GM21423 (cell line): ENCODE data around the gene CCDC159.

ENCODE experiments used
- ATAC-seq: cut with Tn5 transposase; IDR thresholded peaks from one replicate; pipeline ENCODE4 v1.9.1; 2021; ENCODE audit warnings: mild to moderate bottlenecking, moderate library complexity; ENCODE audit not compliant: unreplicated experiment

The CCDC159 gene

DNA sequence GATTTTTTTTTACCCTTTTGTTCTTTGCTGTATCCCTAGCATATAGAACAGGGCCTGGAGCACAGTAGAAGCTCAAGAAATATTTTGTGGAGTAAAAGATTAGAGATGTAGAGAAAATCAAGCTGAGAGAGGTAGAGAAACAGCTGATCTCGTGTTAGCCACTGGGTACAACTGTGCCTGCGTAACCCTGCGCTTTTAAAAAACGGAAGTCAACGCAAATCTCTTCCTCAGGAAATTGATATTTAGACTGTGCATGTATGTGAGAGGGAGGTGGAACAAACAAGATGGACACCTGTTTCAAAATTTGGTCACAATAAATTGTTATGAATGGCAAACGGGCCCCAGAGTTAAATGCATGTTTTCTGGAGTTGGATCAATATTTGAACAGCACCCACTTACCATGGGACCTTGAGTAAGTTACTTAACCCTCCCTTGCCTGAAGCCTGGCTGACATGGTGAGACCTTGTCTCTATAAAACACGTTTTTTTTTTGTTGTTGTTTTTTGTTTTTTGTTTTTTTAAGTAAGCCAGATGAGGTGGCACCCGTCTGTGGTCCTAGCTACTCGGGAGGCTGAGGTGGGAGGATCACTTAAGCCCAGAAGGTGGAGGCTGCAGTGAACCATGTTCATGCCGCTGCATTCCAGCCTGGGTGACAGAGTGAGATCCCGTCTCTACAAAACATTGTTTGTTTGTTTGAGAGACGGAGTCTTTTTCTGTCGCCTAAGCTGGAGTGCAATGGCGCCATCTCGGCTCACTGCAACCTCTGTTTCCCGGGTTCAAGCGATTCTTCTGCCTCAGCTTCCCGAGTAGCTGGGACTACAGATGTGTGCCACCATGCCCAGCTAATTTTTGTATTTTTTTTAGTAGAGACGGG is 41.1 kb downstream of the CCDC159 start:
- no peak for ATAC-seq

DNA sequence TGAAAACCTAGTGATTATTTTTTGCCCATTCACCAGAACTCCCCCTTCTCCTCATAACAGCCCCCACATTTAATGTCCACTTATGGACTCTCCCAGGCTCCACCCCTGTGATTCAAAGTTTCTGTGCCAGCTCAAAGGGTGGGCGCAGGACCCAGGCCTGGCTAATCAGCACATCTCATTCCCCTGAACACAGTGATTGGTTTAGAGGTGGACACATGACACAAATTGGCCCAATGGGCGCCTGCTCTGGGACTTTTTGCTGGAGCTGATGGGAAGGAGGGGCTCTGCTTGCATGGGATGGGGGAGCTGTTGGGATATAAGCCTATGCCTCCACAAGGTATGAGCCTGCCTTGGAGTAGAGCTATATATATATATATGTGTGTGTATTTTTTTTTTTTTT is 44.0 kb downstream of the CCDC159 start:
- no peak for ATAC-seq

DNA sequence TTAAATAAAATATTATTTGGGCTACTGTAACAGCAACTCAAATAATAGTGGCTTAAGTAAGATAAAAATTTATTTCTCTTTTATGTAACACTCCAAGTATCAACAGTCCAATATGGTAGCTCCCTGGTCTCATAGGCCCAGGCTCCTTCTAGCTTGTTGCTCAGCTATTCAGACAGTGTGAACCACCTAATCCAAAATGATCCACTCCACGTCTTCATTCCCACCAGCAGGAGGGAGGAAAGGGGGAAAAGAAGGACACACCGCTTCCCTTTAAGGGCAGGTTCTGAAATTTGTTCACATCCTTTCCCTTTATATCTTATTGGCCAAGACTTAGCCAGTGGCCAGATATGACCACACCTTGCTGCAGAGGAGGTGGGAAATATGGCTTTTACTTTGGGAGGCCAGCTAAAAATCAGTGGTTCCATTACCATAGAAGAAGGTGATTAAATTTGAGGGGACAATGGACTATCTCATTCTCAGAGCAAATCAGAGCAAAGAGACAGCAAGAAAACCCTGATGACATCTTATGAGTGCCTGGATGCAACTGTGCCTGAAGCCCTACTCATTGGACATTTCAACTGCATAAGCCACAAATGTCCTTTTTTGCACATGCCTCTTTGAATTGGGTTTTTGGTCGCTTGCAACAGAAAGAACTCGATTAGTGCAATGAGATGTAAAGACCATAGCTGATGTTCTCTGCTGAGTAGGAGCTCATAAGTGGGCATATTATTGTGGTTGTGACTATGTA is 44.8 kb downstream of the CCDC159 start:
- no peak for ATAC-seq

DNA sequence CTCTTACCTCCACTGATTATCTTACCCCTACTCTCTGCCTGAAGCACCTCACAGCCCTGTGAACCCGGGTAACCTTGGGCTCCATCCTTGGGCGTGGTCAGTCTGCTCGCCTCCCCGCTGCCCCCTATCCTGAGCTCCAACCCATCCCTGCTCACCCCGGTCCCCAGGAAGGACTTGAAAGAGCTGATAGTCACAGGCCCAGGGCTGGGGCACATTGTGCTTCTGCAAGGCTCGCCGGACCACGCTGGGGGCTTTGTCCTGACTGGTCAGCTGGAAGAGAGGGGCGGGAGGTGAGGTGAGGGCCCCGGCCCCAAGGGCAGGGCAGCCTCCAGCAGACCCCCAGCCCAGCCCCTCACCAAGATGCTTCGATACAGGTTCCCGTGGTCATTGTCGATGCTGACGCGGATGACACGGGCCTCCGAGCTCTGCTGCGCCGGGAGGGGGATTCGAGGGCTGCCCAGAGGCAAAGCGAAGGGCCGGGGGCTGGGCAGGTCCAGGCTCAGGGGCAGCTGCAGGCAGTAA is 50.8 kb downstream of the CCDC159 start:
- no peak for ATAC-seq

DNA sequence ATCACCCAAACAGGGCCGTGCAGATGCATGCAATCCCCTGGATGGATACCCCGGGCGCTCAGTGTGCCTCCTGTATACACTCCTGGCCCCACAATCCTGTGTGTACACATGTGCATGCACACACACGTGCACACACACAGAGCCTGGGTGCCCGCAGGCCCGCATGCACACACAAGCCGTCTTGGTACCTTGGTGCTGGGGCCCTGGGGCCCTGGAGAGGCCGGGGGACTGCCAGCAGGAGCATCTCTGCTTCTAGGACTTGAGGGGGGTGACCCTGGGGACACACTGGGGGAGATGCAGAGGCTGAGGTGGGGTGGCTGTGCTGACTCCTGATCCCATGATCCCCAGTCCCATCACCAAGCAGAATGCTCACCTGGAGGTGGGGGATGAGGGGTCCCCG is 53.3 kb downstream of the CCDC159 start:
- no peak for ATAC-seq

DNA sequence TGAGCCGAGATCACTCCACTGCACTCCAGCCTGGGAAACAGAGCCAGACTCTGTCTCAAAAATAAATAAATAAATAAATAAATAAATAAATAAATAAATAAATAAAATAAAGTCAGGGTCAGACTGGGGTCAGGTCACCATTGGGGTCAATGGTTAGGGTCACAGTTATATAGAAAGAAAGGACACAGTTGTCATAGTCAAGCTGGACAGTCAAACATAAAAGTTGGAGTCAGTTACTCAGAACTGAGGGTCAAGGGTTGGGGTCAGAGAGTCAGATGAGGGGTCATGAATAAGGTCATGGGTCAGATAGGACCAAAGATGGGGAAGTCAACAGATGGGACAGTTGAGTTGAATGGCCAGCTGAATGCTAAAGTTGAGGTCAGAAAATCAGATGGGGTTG is 54.5 kb downstream of the CCDC159 start:
- no peak for ATAC-seq

DNA sequence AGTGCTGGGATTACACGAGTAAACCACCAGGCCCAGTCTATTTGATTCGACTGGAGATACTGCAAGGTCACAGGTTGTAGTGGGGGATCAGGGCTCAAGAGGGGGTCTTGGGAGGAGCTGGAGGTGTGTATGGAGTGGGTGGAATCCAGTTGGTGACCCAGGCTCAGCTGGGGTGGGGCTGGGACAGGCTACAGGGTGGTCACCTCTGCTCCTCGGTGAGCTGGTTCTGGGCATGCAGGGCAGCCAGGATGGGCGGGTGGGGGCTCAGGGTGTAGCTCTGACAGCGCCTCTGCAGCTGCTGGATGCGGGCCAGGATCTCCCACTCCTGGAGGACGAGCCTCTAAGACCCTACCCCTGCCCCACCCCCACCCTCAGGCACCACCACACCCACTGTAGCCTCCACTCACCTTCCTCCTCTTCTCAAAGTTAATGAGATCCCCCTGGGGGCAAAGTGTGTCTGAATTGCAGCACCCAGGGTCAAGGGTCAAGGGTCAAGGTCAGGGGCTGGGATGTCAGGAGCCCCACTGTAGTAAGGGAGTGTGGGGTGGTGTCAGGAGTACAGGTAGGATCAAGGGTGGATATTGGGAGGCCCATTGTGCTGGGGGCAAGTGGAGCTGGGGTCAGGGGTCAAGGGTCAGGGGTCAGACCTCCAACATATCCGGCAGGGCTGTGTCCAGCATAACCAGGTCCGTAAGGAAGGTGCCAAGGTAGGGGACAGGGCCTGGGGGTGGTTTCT is 55.7 kb downstream of the CCDC159 start:
- no peak for ATAC-seq
